Activated naive CD8-positive, alpha-beta T cell treated with anti-CD3 and anti-CD28 coated beads, Interleukin-2, amount 10 ng/mL, durations not matched to agents 7 days and 5 days (primary cell): ENCODE measurements around the gene ORC4. TPM values are rescaled to one million over a fixed set of nuclear protein-coding genes. Genes with fewer than 3 reads are reported as not detected.
A peak's percentile ranks its signal among the peaks of the same experiment; 100 is the strongest.
"Not testable (repeated sequence)": the region's sequence is repeated elsewhere in the genome, so short reads cannot be mapped to it uniquely, and the experiment has no call there.

Source experiments
- ATAC-seq: fragments of 150-1000 bp; cut with Tn5 transposase; one replicate; pipeline ENCODE4 v1.10.0; 2021; ENCODE audit warnings: low read depth, moderate library complexity
- POLR2A ChIA-PET: fragments of 350-600 bp; sonication (Branson Sonifier 250); formaldehyde crosslinking; loops from one replicate; lab custom pipeline; 2021; ENCODE audit warnings: antibody characterized with exemption; lab: Charles Lee
- DNase-seq: peaks from one replicate; pipeline ENCODE4 v3.0.0; 2021
- H3K27ac Mint-ChIP-seq: one replicate; pipeline ENCODE4 v1.8.0; 2022; ENCODE audit warnings: mild to moderate bottlenecking, mixed read lengths
- H3K27me3 Mint-ChIP-seq: one replicate; pipeline ENCODE4 v1.8.0; 2022; ENCODE audit warnings: mild to moderate bottlenecking, moderate library complexity, mixed read lengths
- H3K36me3 Mint-ChIP-seq: one replicate; pipeline ENCODE4 v1.8.0; 2021; ENCODE audit warnings: mild to moderate bottlenecking, mixed read lengths
- H3K4me1 Mint-ChIP-seq: one replicate; pipeline ENCODE4 v1.8.0; 2021; ENCODE audit warnings: mixed read lengths
- H3K4me3 Mint-ChIP-seq: one replicate; pipeline ENCODE4 v1.8.0; 2022; ENCODE audit warnings: mild to moderate bottlenecking, moderate library complexity, mixed read lengths
- H3K9me3 Mint-ChIP-seq: one replicate; pipeline ENCODE4 v1.8.0; 2021; ENCODE audit warnings: mixed read lengths
- total RNA-seq, 2 experiments: library from RNA; stranded (reverse); gene quantifications; one replicate each; pipeline ENCODE4 v1.2.3, GENCODE V29; 2021

The ORC4 gene
- total RNA-seq, 2 experiments from 2014 or later, result 40.0 to 42.3 TPM

GRCh38 chr2:148031152-148031551, 10.6 kb upstream of the ORC4 start:
- Mint-ChIP-seq H3K27me3 (no peaks in the 10 kb centered on the region), H3K9me3 (no peaks in the 10 kb centered on the region)
- POLR2A ChIA-PET, result interaction anchor here (1.2 kb wide), 1 partner anchor 10 kb away, joined by 4 read pairs; the partner anchor contains the start of genes MBD5 and ORC4

DNA sequence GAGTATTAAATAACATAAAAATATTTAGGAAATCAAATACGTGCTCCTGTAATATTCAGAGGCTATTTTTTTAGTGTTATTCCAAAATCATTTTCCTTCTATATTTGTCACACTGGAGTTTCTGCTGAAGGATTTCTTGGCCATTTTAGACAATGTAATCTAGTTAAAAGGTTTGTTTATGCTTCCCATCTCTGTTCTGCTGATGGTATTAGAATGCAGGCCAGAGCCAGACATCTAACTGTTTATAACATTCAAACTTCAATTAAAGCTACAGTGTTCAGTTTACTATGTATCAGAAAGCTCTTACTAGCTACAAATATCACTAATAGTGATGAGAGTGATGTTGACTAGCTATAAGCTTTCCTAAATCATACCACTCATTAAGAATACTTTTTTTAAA, 8.2 kb upstream of the ORC4 start:
- no peak overlapping the region for H3K27ac Mint-ChIP-seq
- no peaks in the 10 kb centered on the region for H3K9me3 Mint-ChIP-seq
- POLR2A ChIA-PET, result no interaction called here
- H3K4me1 Mint-ChIP-seq, result peaks cover 7% of the 10 kb centered on the region
- DNase-seq, result no peak
- peaks cover 7% of the 10 kb centered on the region for H3K36me3 Mint-ChIP-seq
- H3K27me3 Mint-ChIP-seq, result no peaks in the 10 kb centered on the region
- no peak overlapping the region for H3K4me3 Mint-ChIP-seq
- no peak for ATAC-seq

More at GRCh38 chr2:148031152-148031551, 10.6 kb upstream of the ORC4 start:
- no peak for DNase-seq
- no peak for ATAC-seq
- Mint-ChIP-seq H3K27ac (no peak overlapping the region), H3K4me1 (peaks cover 2% of the 10 kb centered on the region), H3K36me3 (peaks cover 8% of the 10 kb centered on the region), H3K4me3 (no peak overlapping the region)

GRCh38 chr2:148027822-148028221, 7.3 kb upstream of the ORC4 start:
- Mint-ChIP-seq H3K27ac (no peak overlapping the region), H3K4me1 (peaks cover 13% of the 10 kb centered on the region), H3K9me3 (no peaks in the 10 kb centered on the region), H3K4me3 (no peak overlapping the region), H3K27me3 (no peaks in the 10 kb centered on the region), H3K36me3 (peaks cover 7% of the 10 kb centered on the region)
- ATAC-seq, result no peak
- DNase-seq, result no peak
- POLR2A ChIA-PET, result no interaction called here

- H3K27me3 Mint-ChIP-seq, result no peaks in the 10 kb centered on the region
- H3K4me1 Mint-ChIP-seq, result peaks cover 12% of the 10 kb centered on the region
- no peaks in the 10 kb centered on the region for H3K9me3 Mint-ChIP-seq
- POLR2A ChIA-PET, result no interaction called here
- DNase-seq, result no peak
- ATAC-seq, result no peak
- peaks cover 7% of the 10 kb centered on the region for H3K36me3 Mint-ChIP-seq
- no peak overlapping the region for H3K4me3 Mint-ChIP-seq
- no peak overlapping the region for H3K27ac Mint-ChIP-seq
Measured at GRCh38 chr2:148026573-148026972, 6.0 kb upstream of the ORC4 start.

- H3K27ac Mint-ChIP-seq, result peak overlapping the region; percentile 89
- ATAC-seq (peak; percentile 23), DNase-seq (no peak)
- H3K27me3 Mint-ChIP-seq, result no peaks in the 10 kb centered on the region
- H3K9me3 Mint-ChIP-seq, result no peaks in the 10 kb centered on the region
- H3K36me3 Mint-ChIP-seq, result peaks cover 9% of the 10 kb centered on the region
- POLR2A ChIA-PET, result interaction anchor here (1.0 kb wide), 1 partner anchor 10 kb away, joined by 3 read pairs; no protein-coding TSS in a partner anchor
- H3K4me1 Mint-ChIP-seq, result peaks cover 21% of the 10 kb centered on the region
- H3K4me3 Mint-ChIP-seq, result peak overlapping the region; percentile 82
Measured at GRCh38 chr2:148023861-148024260, 3.3 kb upstream of the ORC4 start.

- H3K4me3 Mint-ChIP-seq, result peak overlapping the region; percentile 99
- no peaks in the 10 kb centered on the region for H3K27me3 Mint-ChIP-seq
- H3K36me3 Mint-ChIP-seq, result peaks cover 10% of the 10 kb centered on the region
- ATAC-seq (no peak), DNase-seq (no peak)
- H3K9me3 Mint-ChIP-seq, result no peaks in the 10 kb centered on the region
- H3K4me1 Mint-ChIP-seq, result peaks cover 28% of the 10 kb centered on the region
- H3K27ac Mint-ChIP-seq, result peak overlapping the region; percentile 62
- POLR2A ChIA-PET, result interaction anchor here (1.1 kb wide), 1 partner anchor 530 kb away, joined by 3 read pairs; no protein-coding TSS in a partner anchor
Measured at GRCh38 chr2:148022882-148023281, 2.3 kb upstream of the ORC4 start.

GRCh38 chr2:148022351-148022750, 1.8 kb upstream of the ORC4 start:
- DNase-seq (no peak), ATAC-seq (no peak)
- peaks cover 10% of the 10 kb centered on the region for H3K36me3 Mint-ChIP-seq
- H3K4me3 Mint-ChIP-seq, result peak overlapping the region; percentile 99
- H3K27me3 Mint-ChIP-seq, result no peaks in the 10 kb centered on the region
- H3K27ac Mint-ChIP-seq, result peak overlapping the region; percentile 98
- POLR2A ChIA-PET, result interaction anchor here (1.0 to 1.1 kb wide), 2 partner anchors 487 to 530 kb away, joined by 3 to 4 read pairs; no protein-coding TSS in a partner anchor
- H3K9me3 Mint-ChIP-seq, result no peaks in the 10 kb centered on the region
- H3K4me1 Mint-ChIP-seq, result peaks cover 29% of the 10 kb centered on the region

DNA sequence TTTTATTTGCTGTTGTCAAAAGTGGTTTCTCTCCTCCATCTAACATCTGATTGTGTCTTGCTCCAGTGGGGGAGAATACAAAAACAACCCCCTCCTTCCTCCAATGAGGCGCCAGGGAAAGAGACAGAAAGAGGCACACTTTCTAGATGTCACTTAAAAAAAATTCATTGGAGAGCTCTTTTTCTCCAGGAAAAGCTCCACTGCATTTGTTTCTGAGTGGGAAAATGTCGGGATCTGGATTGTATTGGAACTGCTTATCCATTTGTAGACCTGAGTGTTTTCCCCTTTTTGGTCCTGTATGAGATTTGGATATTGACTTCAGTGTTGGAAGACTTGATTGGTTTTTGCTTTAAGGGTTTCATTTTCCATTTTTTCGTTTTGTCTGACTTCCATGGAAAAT, 1.3 kb upstream of the ORC4 start:
- peaks cover 29% of the 10 kb centered on the region for H3K4me1 Mint-ChIP-seq
- peaks cover 11% of the 10 kb centered on the region for H3K36me3 Mint-ChIP-seq
- ATAC-seq, result no peak
- peak overlapping the region; percentile 99 for H3K4me3 Mint-ChIP-seq
- POLR2A ChIA-PET, result interaction anchor here (1.0 to 1.1 kb wide), 2 partner anchors 488 to 531 kb away, joined by 3 to 4 read pairs; no protein-coding TSS in a partner anchor
- peak overlapping the region; percentile 98 for H3K27ac Mint-ChIP-seq
- no peaks in the 10 kb centered on the region for H3K9me3 Mint-ChIP-seq
- no peaks in the 10 kb centered on the region for H3K27me3 Mint-ChIP-seq
- DNase-seq, result no peak

DNA sequence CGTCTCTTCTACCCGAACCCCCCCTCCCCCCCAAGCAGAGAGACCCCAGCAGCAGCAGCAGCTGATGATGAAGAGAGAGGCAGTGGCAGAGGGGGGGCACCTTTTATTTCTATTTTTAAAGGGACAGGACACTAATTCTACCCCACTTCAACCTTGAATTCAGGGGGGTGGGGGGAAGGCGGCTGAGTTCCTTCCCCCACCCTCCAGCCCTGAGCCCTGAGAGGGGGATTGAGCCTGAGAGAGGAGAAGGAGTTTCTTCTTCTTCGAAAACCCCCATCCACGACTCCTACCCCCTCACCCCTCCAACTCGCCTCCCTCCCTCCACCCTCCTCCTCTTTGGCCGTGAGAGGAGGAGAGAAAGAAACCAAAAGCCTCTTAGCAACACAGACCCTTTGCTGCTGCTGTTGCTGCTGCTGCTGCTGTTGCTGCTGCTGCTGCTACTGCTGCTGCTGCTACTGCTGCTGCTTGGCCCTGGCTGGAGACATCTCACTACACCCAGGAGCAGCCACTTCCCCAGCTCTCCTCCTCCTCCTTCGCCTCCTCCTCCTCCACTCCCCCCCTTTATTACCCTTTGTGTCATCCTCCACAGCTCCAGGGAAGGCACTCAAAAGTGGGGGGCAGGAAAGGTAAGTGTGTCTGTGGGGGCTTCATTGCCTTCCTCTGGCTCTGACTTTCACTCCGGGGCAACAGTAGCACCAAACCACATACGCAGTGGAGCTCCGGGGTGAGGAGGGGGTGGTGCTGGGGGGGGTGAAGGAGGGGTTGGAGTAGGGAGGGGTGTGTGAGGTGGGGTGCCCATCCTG, 723 bp upstream of the ORC4 start, which contains the start of gene MBD5:
Gene MBD5, plus strand, starts transcription at position 33 of the 803 bp plus-strand sequence.
- H3K36me3 Mint-ChIP-seq, result peaks cover 9% of the 10 kb centered on the region
- peak; percentile 50 for ATAC-seq
- DNase-seq, result peak; percentile 65
- no peaks in the 10 kb centered on the region for H3K27me3 Mint-ChIP-seq
- H3K4me3 Mint-ChIP-seq, result peak within 1 kb of the TSS; percentile 99
- peaks cover 32% of the 10 kb centered on the region for H3K4me1 Mint-ChIP-seq
- H3K27ac Mint-ChIP-seq, result peak within 1 kb of the TSS; percentile 98
- no peaks in the 10 kb centered on the region for H3K9me3 Mint-ChIP-seq
- POLR2A ChIA-PET, result interaction anchor here (0.6 to 1.7 kb wide), 8 partner anchors 10 to 623 kb away, joined by 3 to 9 read pairs (median 4); no protein-coding TSS in a partner anchor

DNA sequence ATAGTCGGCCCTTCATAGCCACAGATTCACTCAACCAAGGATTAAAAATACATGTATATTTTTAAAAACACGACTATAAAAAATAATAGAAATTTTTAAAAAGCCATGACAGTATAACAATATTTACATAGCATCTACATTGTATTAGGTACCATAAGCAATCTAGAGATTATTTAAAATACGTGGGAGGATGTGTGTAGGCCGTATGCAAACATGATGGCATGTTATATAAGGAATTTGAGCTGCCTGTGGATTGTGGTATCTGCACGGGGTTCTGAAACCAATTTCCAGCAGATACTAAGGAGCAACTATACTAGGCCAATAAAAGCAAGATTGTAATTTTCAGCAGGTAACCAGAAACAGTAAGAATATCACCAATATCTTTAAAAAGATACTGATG, 5.9 kb downstream of the ORC4 start:
- POLR2A ChIA-PET, result no interaction called here
- no peak overlapping the region for H3K4me3 Mint-ChIP-seq
- no peak overlapping the region for H3K27ac Mint-ChIP-seq
- DNase-seq, result no peak
- peaks cover 20% of the 10 kb centered on the region for H3K36me3 Mint-ChIP-seq
- H3K4me1 Mint-ChIP-seq, result peaks cover 21% of the 10 kb centered on the region
- H3K27me3 Mint-ChIP-seq, result no peaks in the 10 kb centered on the region
- ATAC-seq, result no peak
- H3K9me3 Mint-ChIP-seq, result peaks cover 2% of the 10 kb centered on the region

DNA sequence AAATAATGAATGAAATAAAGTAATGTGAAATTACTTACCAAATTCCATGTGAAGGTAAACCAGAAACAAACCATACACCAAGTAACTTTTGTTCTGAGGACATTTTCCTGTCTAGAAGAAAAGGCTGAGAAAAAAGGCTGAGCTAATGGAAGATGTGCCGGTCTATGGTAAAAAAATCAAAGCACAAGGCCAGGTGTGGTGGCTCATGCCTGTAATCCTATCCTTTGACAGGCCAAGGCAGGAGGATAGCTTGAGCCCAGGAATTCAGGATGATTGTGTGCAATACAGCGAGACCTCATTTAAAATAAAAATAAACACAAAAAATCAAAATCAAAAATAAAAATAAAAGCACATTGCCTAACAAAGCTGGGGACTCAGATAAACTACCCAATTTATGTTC, 6.7 kb downstream of the ORC4 start:
- ATAC-seq (no peak), DNase-seq (no peak)
- POLR2A ChIA-PET, result no interaction called here
- H3K27me3 Mint-ChIP-seq, result no peaks in the 10 kb centered on the region
- no peak overlapping the region for H3K4me3 Mint-ChIP-seq
- H3K27ac Mint-ChIP-seq, result no peak overlapping the region
- peaks cover 14% of the 10 kb centered on the region for H3K4me1 Mint-ChIP-seq
- H3K36me3 Mint-ChIP-seq, result peaks cover 20% of the 10 kb centered on the region
- peaks cover 3% of the 10 kb centered on the region for H3K9me3 Mint-ChIP-seq

DNA sequence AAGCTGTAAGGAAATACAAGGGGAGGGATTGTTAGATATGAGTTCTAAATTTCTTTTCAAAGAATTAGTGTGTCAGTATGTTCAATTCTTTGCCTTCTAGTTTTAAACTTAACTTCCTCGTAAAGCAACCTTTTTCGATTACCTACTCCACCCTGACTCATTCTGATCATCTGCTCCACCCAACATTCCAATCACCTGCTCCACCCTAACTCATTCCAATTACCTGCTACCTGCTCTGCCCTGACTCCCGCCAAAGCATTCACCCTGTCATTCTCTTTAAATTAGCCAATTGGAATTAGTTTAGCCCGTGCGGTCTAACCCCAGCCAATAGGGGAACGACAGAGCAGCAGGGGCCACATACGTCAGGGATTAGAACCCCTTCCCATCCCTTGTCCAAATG, 12.1 kb downstream of the ORC4 start:
- peaks cover 13% of the 10 kb centered on the region for H3K9me3 Mint-ChIP-seq
- ATAC-seq, H3K27ac Mint-ChIP-seq, H3K27me3 Mint-ChIP-seq, H3K4me3 Mint-ChIP-seq, POLR2A ChIA-PET, DNase-seq, H3K4me1 Mint-ChIP-seq: not testable (repeated sequence)
- peaks cover 37% of the 10 kb centered on the region for H3K36me3 Mint-ChIP-seq

GRCh38 chr2:148007219-148007900, 13.2 kb downstream of the ORC4 start:
- Mint-ChIP-seq H3K4me3 (no peak overlapping the region), H3K9me3 (peaks cover 19% of the 10 kb centered on the region), H3K27me3 (no peaks in the 10 kb centered on the region), H3K36me3 (peaks cover 39% of the 10 kb centered on the region), H3K4me1 (peaks cover 1% of the 10 kb centered on the region), H3K27ac (no peak overlapping the region)
- DNase-seq (no peak), ATAC-seq (no peak)
- POLR2A ChIA-PET, result no interaction called here
